NCI-H2081 (cell line): ENCODE data around the gene HTR5A.

Source experiments
- DNase-seq, 2 experiments: peaks; one replicate each; lab custom pipeline; 2025; lab: John Stamatoyannopoulos, UW

The HTR5A gene

GRCh38 chr7:155090684-155091083 is 20.6 kb downstream of the HTR5A start:
- no peak for DNase-seq

GRCh38 chr7:155093596-155093995 is 23.5 kb downstream of the HTR5A start:
- no peak for DNase-seq

- DNase-seq, result no peak
These were observed 24.6 kb downstream of the HTR5A start for GRCh38 chr7:155094636-155095135.

DNA sequence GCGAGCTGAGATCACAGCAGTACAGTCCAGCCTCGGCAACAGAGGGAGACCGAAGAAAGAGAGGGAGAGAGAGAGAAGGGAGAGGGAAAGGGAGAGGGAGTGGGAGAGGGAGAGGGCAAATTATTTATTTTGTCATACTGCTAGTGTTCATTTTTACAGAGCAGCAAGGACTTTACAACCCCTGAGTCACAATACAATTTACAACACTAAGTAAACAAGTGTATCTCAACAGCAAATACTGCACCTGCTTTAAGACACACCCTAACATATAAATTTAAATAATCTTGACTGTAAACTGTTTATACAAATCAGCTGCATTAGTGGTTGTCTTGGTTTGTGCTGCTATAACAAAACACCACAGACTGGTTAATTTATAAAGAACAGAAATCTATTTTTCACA is 27.2 kb downstream of the HTR5A start:
- no peak for DNase-seq

GRCh38 chr7:155103839-155104238 is 33.7 kb downstream of the HTR5A start:
- DNase-seq, result no peak

DNA sequence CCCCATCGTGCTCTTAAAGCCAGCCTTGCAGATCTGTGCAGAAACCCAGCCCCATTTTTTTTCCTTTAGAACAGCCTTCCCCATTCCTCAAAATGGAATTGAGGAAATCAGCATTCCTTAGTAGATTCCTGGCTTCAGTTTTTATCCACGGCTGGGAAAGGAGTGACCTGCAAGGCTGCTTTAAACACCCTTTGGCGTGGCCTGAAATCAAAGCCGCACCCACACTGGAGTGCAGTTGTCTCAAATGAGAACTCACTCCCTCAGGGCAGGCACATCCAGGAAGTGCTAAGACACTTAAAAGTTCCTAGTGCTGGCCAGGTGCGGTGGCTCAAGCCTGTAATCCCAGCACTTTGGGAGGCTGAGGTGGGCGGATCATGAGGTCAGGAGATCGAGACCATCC is 34.8 kb downstream of the HTR5A start:
- DNase-seq, result no peak

- DNase-seq, result no peak
These were observed 36.2 kb downstream of the HTR5A start for GRCh38 chr7:155106356-155106755.

DNA sequence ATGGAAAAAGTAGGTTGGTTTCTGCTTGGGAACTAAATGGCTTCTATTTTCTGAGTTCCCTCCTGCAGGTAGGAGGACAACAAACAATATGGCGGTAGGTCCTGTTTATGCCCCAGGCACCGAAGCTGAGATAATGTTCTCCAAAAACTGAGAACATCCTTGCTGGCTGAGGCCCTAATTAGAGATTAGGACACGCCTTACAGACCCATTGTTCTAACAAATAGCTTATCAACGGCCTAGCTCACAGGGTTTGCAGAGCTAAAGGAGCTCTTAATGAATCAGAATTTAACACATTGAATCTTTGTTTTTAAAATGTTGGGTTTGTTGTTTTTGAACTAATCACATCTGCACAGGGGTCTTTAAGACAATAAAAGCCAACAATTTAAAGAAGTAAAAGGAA is 37.0 kb downstream of the HTR5A start:
- DNase-seq, result no peak

DNA sequence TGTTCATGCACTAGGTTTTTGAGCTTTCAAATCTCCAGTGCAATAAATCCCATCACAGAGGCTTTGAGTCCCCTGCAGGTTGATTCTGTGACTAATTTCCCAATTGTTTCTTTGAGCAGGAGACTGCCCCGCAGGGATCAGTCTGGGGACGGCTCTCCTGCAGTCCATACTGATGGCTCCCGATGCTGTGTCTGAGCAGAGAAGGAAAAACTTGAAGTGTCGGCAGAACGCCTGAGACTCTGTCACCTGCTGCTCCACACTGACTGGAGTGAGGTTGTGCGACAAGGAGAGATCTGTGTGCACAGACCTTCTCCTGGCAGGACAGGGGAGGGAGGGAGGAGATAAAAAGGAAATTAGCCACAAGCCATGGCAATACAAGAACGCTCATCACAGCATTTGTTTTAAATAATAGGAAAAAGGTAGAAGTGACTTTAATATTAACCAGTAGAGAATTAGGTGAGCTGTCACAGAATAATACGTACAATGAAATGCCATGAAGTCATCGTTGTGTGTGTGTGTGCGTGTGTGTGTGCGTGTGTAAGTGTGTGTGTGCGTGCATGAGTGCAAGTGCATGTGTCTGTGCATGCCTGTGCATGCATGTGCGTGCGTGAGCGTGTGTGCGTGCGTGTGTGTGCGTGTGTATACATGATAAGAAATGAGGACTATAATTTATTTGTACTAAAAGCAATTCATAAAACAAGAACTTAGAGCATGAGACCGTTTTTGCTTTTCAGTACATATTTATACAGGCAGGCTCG is 38.2 kb downstream of the HTR5A start:
- DNase-seq, result no peak

DNA sequence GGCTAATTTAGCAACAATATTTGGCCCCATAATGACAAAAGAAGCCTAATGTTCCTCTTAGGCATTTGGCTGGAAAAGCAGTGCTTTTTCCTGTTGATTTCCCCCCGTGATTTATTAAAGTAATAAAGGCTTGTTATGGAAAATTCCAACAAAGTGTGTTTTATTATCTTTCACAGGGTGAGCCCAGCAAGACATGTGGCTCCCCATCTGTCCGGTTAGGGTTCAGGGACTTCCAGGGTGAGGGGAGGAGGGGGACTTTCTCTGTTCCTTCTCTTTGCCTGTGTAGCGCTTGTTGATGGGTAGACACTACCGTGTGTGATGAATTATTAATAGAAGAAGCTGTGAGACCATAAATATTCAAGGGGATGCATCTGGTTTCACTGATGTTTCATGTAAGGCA is 39.0 kb downstream of the HTR5A start:
- DNase-seq, result no peak

DNA sequence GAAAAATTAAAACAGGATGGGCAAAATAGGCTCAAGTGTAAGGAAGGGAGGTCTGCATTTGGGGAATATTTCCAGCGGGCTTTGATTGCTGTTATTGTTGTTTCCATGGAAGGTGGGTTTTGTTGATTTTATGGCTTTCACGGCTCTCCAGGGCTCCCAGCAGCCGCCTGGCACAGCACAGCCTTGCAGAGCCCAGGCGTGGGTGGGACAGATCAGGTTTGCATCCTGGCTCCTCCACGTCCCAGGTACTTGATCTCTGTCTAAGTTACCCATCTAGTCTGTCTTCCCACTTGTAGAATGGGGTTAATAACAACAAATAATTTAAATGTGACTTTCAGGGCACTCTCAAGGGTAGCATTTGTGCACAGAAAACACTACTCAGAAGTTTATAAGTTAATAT is 45.2 kb downstream of the HTR5A start:
- DNase-seq, result no peak

DNA sequence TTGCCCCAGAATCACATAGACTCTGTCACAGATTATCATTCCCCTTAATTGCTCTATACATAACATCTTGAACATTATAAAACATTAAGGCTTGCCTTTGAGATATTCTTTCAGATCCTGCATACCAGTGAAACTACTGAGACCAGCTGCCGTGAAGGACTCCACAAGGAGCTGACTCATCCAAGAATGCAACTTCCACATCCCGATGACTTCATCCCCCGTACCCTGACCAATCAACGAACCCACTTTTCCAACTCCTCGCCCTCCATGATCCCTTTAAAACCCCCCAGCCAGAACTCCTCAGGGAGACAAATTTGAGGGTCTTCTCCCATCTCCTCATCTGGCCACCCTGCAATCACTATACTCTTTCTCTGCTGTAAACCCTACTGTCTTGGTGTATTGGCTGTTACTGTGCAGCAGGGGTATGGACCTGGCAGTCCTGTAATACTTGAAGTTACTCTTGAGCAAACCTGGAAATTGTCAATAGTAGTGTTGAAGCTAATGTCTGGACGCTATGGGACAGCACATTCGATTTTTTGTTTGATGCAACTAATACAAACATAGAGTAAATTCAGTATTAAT is 49.8 kb downstream of the HTR5A start:
- no peak for DNase-seq

GRCh38 chr7:155120460-155120859 is 50.3 kb downstream of the HTR5A start:
- no peak for DNase-seq

DNA sequence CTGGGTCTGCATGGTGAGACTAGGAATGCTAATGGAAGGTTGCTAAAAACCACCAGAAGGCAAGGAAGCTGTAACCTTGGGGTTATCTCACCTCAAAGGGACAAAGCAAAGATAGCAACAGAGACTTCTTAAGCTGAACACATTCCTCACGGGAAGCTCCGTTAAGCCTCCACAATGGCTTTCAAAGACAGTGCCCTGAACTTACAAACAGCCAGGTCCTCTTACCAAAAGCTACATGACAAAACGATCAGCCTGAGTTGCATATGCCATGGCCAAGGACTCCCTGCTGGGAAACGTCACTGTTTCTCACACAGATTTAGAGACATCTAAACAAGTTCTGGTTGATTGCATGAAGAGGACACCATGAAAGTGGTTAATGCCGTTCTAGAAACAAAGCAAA is 52.7 kb downstream of the HTR5A start:
- no peak for DNase-seq

- DNase-seq, result no peak
These were observed 53.3 kb downstream of the HTR5A start for GRCh38 chr7:155123413-155123812.

- DNase-seq, result no peak
These were observed 54.6 kb downstream of the HTR5A start for GRCh38 chr7:155124706-155125105.

DNA sequence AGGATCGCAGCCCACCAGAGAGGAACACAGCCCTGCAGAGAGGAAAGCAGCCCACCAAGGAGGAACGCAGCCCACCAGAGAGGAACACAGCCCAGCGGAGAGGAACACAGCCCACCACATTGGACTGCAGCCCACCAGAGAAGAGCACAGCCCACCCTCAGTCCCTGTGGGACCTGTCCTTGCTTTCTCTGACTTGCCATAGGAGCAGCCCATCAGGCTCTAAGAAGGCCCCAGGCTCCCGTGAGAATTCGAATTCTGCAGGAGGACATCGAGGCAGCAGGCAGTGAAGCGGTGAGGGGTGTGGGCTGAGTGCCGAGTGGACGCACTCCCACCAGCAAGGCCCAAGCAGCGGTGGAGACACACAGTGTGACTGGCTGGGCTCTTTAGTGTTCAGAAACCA is 59.1 kb downstream of the HTR5A start:
- DNase-seq, result no peak

- DNase-seq, result no peak
These were observed 59.7 kb downstream of the HTR5A start for GRCh38 chr7:155129789-155130188.

- DNase-seq, result no peak
These were observed 60.4 kb downstream of the HTR5A start for GRCh38 chr7:155130493-155130892.

DNA sequence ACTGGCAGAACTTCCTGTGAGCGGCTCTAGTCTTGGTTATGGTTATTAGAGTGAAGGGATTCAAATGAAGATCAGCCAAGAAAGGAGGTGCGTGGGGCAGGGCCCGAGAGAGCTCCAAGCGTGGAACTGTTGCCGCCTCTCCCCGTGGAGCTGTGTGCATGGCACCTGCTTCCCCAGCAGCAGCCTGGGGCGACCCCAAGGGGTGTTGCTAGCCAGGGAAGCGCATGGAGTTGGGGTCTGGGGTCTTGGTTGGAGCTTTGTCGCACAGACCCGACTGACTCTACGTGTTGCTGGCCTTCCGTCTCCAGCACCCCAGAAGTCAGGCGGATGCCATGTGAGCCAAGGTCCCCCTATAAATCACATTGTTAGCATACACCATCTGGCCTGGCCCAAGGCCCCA is 61.0 kb downstream of the HTR5A start:
- no peak for DNase-seq

DNA sequence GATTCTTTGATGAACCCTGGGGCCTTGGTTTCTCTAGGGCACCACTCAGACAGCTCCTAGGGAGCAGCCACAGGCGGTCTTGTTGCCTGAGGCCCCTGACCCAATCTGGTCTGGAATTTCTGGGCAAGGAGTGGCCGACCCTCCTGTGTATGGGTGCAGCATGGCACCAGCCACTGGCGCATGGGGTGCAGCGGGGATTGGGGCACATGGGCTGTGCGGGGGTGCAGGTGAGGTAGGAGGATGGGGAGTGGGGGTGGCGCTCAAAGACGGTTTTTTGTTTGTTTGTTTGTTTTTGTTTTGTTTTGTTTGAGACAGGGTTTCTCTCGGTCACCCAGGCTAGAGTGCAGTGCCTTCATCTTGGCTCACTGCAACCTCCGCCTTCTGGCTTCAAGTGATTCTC is 62.3 kb downstream of the HTR5A start:
- DNase-seq, result no peak

DNA sequence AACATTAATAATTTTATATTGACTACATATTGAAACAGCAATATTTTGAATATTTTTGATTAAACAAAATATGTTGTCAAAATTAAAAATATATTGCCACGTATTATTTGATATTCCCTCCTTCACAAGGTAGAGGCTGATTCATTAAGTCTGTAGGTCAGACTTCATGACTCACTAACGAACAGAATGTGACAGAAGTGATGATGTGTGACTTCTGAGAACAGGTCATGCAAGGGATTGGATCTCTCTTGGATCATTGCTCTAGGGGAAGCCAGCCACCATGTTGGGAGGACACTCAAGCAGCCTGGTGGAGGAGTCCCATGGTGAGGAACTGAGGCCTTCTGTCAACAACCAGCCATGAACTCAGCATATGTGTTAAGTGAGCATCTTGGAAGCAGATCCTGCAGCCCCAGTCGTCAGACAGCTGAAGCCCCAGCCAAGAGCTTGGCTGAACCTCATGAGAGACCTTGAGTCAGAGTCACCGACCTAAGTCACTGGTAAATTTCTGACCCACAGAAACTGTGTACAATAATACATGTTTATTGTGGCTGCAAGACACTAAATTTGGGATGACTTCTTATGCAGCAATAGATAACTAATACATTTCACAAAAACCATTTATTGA is 66.6 kb downstream of the HTR5A start:
- DNase-seq, result no peak
